ENCODE results near the gene SLC28A1. TPM values are rescaled to one million over a fixed set of nuclear protein-coding genes. Genes with fewer than 3 reads are reported as not detected.

SLC28A1 gene
- polyA plus RNA-seq, 1 of the 3 experiments (the other 2 are of a cell fraction), result not detected

DNA sequence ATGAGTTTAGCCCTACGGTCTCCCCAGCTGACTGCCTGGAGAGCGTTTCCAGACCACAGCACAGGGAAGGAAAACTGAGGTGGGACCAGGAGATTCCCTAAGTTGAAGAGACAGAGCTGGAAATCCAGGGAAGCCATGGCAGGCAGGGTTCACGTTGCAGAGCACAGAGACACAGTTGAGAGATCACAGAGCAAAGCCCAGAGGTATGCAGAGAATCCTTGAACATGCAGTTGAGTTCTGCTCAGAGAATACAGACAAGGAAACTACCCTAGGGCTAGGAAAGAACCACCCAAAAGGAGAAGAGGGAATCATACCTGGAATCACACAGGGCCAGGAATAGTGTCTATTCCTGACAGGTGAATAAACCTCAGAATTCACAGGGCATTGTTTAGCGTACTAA lies 14.3 kb downstream of the SLC28A1 start:
- Histone ChIP-seq H3K27me3 (ENCODE audit: insufficient read depth) (no peaks in the 10 kb centered on the region), H3K4me3 (ENCODE audit: low read depth in 2 of 2, low read length in 1 of 2) (no peak overlapping the region), H3K9ac (no peak overlapping the region), H3K4me1 (ENCODE audit: control insufficient read depth in 1 of 2, insufficient read depth in 2 of 2, low read depth in 1 of 2, low read length in 1 of 2) (peaks cover 0 to under 1% of the 10 kb centered on the region in 2 experiments; a peak in 1 of 4 replicates), H2AFZ (ENCODE audit: low read depth) (no peak overlapping the region), H3K4me2 (no peak overlapping the region), H4K20me1 (ENCODE audit: insufficient read depth) (no peaks in the 10 kb centered on the region), H3F3A (replicated peaks; ENCODE audit: insufficient read depth) (no peaks in the 10 kb centered on the region), H3K79me2 (ENCODE audit: insufficient read depth) (no peaks in the 10 kb centered on the region), H3K9me3 (no peaks in the 10 kb centered on the region), H3K36me3 (replicated peaks in 1 of 2; ENCODE audit: control insufficient read depth in 1 of 2, insufficient read depth in 2 of 2, low read length in 1 of 2) (no peaks in the 10 kb centered on the region), H3K9me2 (no peaks in the 10 kb centered on the region), H3K27ac (ENCODE audit: low read depth in 2 of 2, low read length in 1 of 2) (no peak overlapping the region)
- WGBS (ENCODE audit: low lambda C conversion rate), result 51% methylated on average over 4 of the region's 4 CpGs
- ChIA-PET POLR2A (no interaction called here), CTCF (interaction anchor here (1.2 kb wide), 1 partner anchor 10 kb away, joined by 4 read pairs; no protein-coding TSS in a partner anchor)
- no peak for DNase-seq
- TF ChIP-seq, protein P1, sequence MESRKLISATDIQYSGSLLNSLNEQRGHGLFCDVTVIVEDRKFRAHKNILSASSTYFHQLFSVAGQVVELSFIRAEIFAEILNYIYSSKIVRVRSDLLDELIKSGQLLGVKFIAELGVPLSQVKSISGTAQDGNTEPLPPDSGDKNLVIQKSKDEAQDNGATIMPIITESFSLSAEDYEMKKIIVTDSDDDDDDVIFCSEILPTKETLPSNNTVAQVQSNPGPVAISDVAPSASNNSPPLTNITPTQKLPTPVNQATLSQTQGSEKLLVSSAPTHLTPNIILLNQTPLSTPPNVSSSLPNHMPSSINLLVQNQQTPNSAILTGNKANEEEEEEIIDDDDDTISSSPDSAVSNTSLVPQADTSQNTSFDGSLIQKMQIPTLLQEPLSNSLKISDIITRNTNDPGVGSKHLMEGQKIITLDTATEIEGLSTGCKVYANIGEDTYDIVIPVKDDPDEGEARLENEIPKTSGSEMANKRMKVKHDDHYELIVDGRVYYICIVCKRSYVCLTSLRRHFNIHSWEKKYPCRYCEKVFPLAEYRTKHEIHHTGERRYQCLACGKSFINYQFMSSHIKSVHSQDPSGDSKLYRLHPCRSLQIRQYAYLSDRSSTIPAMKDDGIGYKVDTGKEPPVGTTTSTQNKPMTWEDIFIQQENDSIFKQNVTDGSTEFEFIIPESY (IDR thresholded peaks at IDR 0.05; ENCODE audit: borderline replicate concordance, low read depth), result no peak
- no peak for TF ChIP-seq RFX5 (IDR thresholded peaks at IDR 0.05; ENCODE audit: low read length)
- no peak for TF ChIP-seq RCOR1 (IDR thresholded peaks at IDR 0.05; ENCODE audit: low read length)
- no peak for TF ChIP-seq TEAD4 (IDR thresholded peaks at IDR 0.05; ENCODE audit: borderline replicate concordance, insufficient read depth)
- no peak for TF ChIP-seq CHD2 (IDR thresholded peaks at IDR 0.05; ENCODE audit: low read length, partially characterized antibody)
- no peak for TF ChIP-seq JUND (IDR thresholded peaks at IDR 0.05)
- no peak for TF ChIP-seq FOXJ3 (CRISPR knock-in tag; IDR thresholded peaks at IDR 0.05)
- no peak for TF ChIP-seq FOXM1 (IDR thresholded peaks at IDR 0.05; ENCODE audit: low read depth)
- TF ChIP-seq, protein P2, sequence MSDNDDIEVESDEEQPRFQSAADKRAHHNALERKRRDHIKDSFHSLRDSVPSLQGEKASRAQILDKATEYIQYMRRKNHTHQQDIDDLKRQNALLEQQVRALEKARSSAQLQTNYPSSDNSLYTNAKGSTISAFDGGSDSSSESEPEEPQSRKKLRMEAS (IDR thresholded peaks at IDR 0.05; ENCODE audit: low read depth), result no peak
- no peak for TF ChIP-seq SIN3A (IDR thresholded peaks at IDR 0.05; ENCODE audit: borderline replicate concordance, low read depth, low read length)
- no peak for TF ChIP-seq POLR2AphosphoS5 (IDR thresholded peaks at IDR 0.05; ENCODE audit: low read depth, low read length)

DNA sequence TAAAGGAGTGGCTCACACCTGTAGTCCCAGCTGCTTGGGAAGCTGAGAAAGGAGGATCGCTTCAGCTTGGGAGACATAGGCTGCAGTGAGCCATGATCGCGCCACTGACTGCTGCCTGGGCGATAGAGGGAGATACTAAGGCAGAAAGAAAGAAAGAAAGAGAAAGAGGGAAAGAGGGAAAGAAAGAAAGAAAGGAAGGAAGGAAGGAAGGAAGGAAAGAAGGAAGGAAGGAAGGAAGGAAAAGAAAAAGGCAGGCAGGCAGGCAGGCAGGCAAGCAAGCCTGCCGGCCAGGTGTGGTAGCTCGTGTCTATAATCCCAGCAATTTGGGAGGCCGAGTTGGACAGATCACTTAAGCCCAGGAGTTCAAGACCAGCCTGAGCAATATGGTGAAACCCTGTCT lies 15.3 kb downstream of the SLC28A1 start:
- Histone ChIP-seq H2AFZ (ENCODE audit: low read depth) (no peak overlapping the region), H3K4me2 (no peak overlapping the region), H4K20me1 (ENCODE audit: insufficient read depth) (no peaks in the 10 kb centered on the region), H3K4me3 (ENCODE audit: low read depth in 2 of 2, low read length in 1 of 2) (no peak overlapping the region), H3K9me2 (no peaks in the 10 kb centered on the region), H3K9ac (no peak overlapping the region), H3K27ac (ENCODE audit: low read depth in 2 of 2, low read length in 1 of 2) (no peak overlapping the region), H3K9me3 (no peaks in the 10 kb centered on the region), H3K79me2 (ENCODE audit: insufficient read depth) (no peaks in the 10 kb centered on the region), H3K27me3 (ENCODE audit: insufficient read depth) (no peaks in the 10 kb centered on the region), H3F3A (replicated peaks; ENCODE audit: insufficient read depth) (no peaks in the 10 kb centered on the region), H3K4me1 (ENCODE audit: control insufficient read depth in 1 of 2, insufficient read depth in 2 of 2, low read depth in 1 of 2, low read length in 1 of 2) (peaks cover 0 to 11% of the 10 kb centered on the region in 2 experiments; a peak in 1 of 4 replicates), H3K36me3 (replicated peaks in 1 of 2; ENCODE audit: control insufficient read depth in 1 of 2, insufficient read depth in 2 of 2, low read length in 1 of 2) (no peaks in the 10 kb centered on the region)
- CTCF ChIA-PET, result interaction anchor here (1.0 kb wide), 1 partner anchor 31 kb away, joined by 3 read pairs; no protein-coding TSS in a partner anchor
- WGBS (ENCODE audit: low lambda C conversion rate), result 81% methylated on average over 7 of the region's 7 CpGs
- POLR2A ChIA-PET, result no interaction called here
- DNase-seq, result no peak
- TF ChIP-seq REST (IDR thresholded peaks at IDR 0.05; ENCODE audit: low read depth, low read length) (no peak), FOXM1 (IDR thresholded peaks at IDR 0.05; ENCODE audit: low read depth) (no peak), FOSL2 (IDR thresholded peaks at IDR 0.05; ENCODE audit: borderline replicate concordance, low read depth) (no peak), PBX3 (IDR thresholded peaks at IDR 0.05) (no peak), CHD2 (IDR thresholded peaks at IDR 0.05; ENCODE audit: low read length, partially characterized antibody) (no peak), RCOR1 (IDR thresholded peaks at IDR 0.05; ENCODE audit: low read length) (no peak), GABPA (IDR thresholded peaks at IDR 0.05; ENCODE audit: low read depth) (no peak), FOXJ3 (CRISPR knock-in tag; IDR thresholded peaks at IDR 0.05) (no peak)
- TF ChIP-seq, protein P1 (IDR thresholded peaks at IDR 0.05; ENCODE audit: borderline replicate concordance, low read depth), result no peak

Data from SK-N-SH (cell line).